Mesenchymal stem cell (in vitro differentiated cells and primary cell): ENCODE data around the gene KCNK4.

Source experiments
- DNase-seq: peaks from one replicate; pipeline ENCODE4 v3.0.0-alpha.2; 2013
- H2AFZ ChIP-seq: one replicate; pipeline ENCODE4 v1.6.1; 2013; ENCODE audit warnings: low read depth, mild to moderate bottlenecking, control low read depth, inconsistent platforms, low read length, moderate library complexity
- H2AK5ac ChIP-seq: 2 replicates; pipeline ENCODE4 v1.6.1; 2013; ENCODE audit warnings: low read length, moderate library complexity, mild to moderate bottlenecking, inconsistent platforms; ENCODE audit not compliant: severe bottlenecking
- H2BK120ac ChIP-seq: one replicate; pipeline ENCODE4 v1.6.1; 2013; ENCODE audit warnings: low read depth, mild to moderate bottlenecking, inconsistent platforms, low read length, moderate library complexity
- H2BK12ac ChIP-seq, 2 experiments: one replicate each; pipeline ENCODE4 v1.6.1; 2013; ENCODE audit warnings: inconsistent platforms in 2 of 2, low read length in 2 of 2, mild to moderate bottlenecking in 2 of 2, moderate library complexity in 2 of 2, control low read depth in 1 of 2
- H2BK15ac ChIP-seq: one replicate; pipeline ENCODE4 v1.6.1; 2013; ENCODE audit warnings: mild to moderate bottlenecking, low read depth, inconsistent platforms; ENCODE audit not compliant: poor library complexity, severe bottlenecking
- H2BK5ac ChIP-seq: 2 replicates; pipeline ENCODE4 v1.6.1; 2013; ENCODE audit warnings: low read depth, mild to moderate bottlenecking, low read length, control low read depth, inconsistent platforms; ENCODE audit not compliant: poor library complexity, severe bottlenecking
- H3K14ac ChIP-seq, 2 experiments: one replicate each; pipeline ENCODE4 v1.6.1; 2013; ENCODE audit warnings: inconsistent platforms in 2 of 2, low read length in 2 of 2, control low read depth in 1 of 2, mild to moderate bottlenecking in 1 of 2, moderate library complexity in 1 of 2
- H3K18ac ChIP-seq, 2 experiments: one replicate each; pipeline ENCODE4 v1.6.1; 2013; ENCODE audit warnings: inconsistent platforms in 2 of 2, low read length in 2 of 2, control low read depth in 1 of 2, low read depth in 1 of 2, mild to moderate bottlenecking in 1 of 2
- H3K23ac ChIP-seq, 2 experiments: one replicate each; pipeline ENCODE4 v1.6.1; 2013; ENCODE audit warnings: inconsistent platforms in 2 of 2, low read length in 2 of 2, mild to moderate bottlenecking in 2 of 2, moderate library complexity in 2 of 2, control low read depth in 1 of 2
- H3K27ac ChIP-seq: 2 replicates; pipeline ENCODE4 v1.5.1; 2013; ENCODE audit warnings: mild to moderate bottlenecking, moderate library complexity, low read length, control low read depth, inconsistent platforms; ENCODE audit not compliant: poor library complexity, severe bottlenecking
- H3K27me3 ChIP-seq, 2 experiments: 2 replicates each; pipeline versions ENCODE4 v1.6.1 to v1.7.0; 2013; ENCODE audit warnings: low read length in 2 of 2, mild to moderate bottlenecking in 2 of 2, moderate library complexity in 2 of 2, control low read depth in 1 of 2, inconsistent platforms in 1 of 2; ENCODE audit not compliant: control insufficient read depth in 1 of 2, insufficient read depth in 1 of 2
- H3K36me3 ChIP-seq, 2 experiments: 2 replicates each; pipeline versions ENCODE4 v1.6.1 to v1.7.0; 2013; ENCODE audit warnings: low read length in 2 of 2, control low read depth in 1 of 2, inconsistent platforms in 1 of 2, low read depth in 1 of 2, mild to moderate bottlenecking in 1 of 2; ENCODE audit not compliant: insufficient read depth in 2 of 2, control insufficient read depth in 1 of 2
- H3K4ac ChIP-seq, 2 experiments: one replicate each; pipeline ENCODE4 v1.6.1; 2013; ENCODE audit warnings: inconsistent platforms in 2 of 2, low read length in 2 of 2, mild to moderate bottlenecking in 2 of 2, moderate library complexity in 2 of 2, control low read depth in 1 of 2, low read depth in 1 of 2
- H3K4me1 ChIP-seq: 2 replicates; pipeline ENCODE4 v1.6.1; 2013; ENCODE audit warnings: low read depth, low read length, control low read depth; ENCODE audit not compliant: control insufficient read depth, insufficient read depth
- H3K4me2 ChIP-seq: 2 replicates; pipeline ENCODE4 v1.6.1; 2013; ENCODE audit warnings: low read length, mild to moderate bottlenecking, inconsistent platforms; ENCODE audit not compliant: poor library complexity, severe bottlenecking
- H3K4me3 ChIP-seq, 2 experiments: 2 replicates each; pipeline versions ENCODE4 v1.5.1 to v1.7.0; 2013; ENCODE audit warnings: low read length in 2 of 2, mild to moderate bottlenecking in 2 of 2, control low read depth in 1 of 2, low read depth in 1 of 2; ENCODE audit not compliant: insufficient read depth in 1 of 2
- H3K79me1 ChIP-seq: replicated peaks from 2 replicates; pipeline ENCODE4 v1.6.1; 2013; ENCODE audit warnings: mild to moderate bottlenecking, control low read depth, low read length, inconsistent platforms; ENCODE audit not compliant: poor library complexity, severe bottlenecking
- H3K9ac ChIP-seq: 2 replicates; pipeline ENCODE4 v1.7.0; 2013; ENCODE audit warnings: mild to moderate bottlenecking, low read length, moderate library complexity
- H3K9me3 ChIP-seq: 2 replicates; pipeline ENCODE4 v1.7.0; 2013; ENCODE audit warnings: mild to moderate bottlenecking, low read length; ENCODE audit not compliant: control insufficient read depth
- H4K8ac ChIP-seq: one replicate; pipeline ENCODE4 v1.6.1; 2013; ENCODE audit warnings: inconsistent platforms, mild to moderate bottlenecking, low read length, moderate library complexity
- H4K91ac ChIP-seq: one replicate; pipeline ENCODE4 v1.6.1; 2013; ENCODE audit warnings: mild to moderate bottlenecking, low read length, inconsistent platforms
- WGBS: methylation state at CpG from one replicate; pipeline ENCODE4 v1.1.7; 2013; ENCODE audit warnings: mixed read lengths; 5-methylcytosine and 5-hydroxymethylcytosine counted together

Gene KCNK4

GRCh38 chr11:64337538-64338249 lies 46.6 kb downstream of the KCNK4 start:
- H3K4me2 ChIP-seq = no peak overlapping the region
- DNase-seq = no peak
- H3K23ac ChIP-seq = no peak overlapping the region
- peak overlapping the region; percentile 16 for H4K8ac ChIP-seq
- no peak overlapping the region for H2BK15ac ChIP-seq
- H3K27ac ChIP-seq = no peak overlapping the region
- H3K4me1 ChIP-seq = peaks cover 19% of the 10 kb centered on the region
- 90% methylated on average over 7 of the region's 8 CpGs for WGBS
- no peak overlapping the region for H3K4me3 ChIP-seq
- H3K9ac ChIP-seq = no peak overlapping the region
- no peak overlapping the region for H3K18ac ChIP-seq
- H2AFZ ChIP-seq = no peak overlapping the region
- no peak overlapping the region for H4K91ac ChIP-seq
- H3K9me3 ChIP-seq = no peaks in the 10 kb centered on the region
- H3K36me3 ChIP-seq = no peaks in the 10 kb centered on the region
- peaks cover 0 to 13% of the 10 kb centered on the region in 2 experiments for H3K27me3 ChIP-seq
- H2AK5ac ChIP-seq = no peak overlapping the region
- no peak overlapping the region for H2BK5ac ChIP-seq
- no peak overlapping the region for H2BK120ac ChIP-seq
- no peak overlapping the region for H3K4ac ChIP-seq
- no peaks in the 10 kb centered on the region for H3K79me1 ChIP-seq
- H2BK12ac ChIP-seq = no peak overlapping the region
- no peak overlapping the region for H3K14ac ChIP-seq

- H3K4me3 ChIP-seq = no peak overlapping the region
- H2AFZ ChIP-seq = no peak overlapping the region
- H3K27me3 ChIP-seq = peaks cover 0 to 13% of the 10 kb centered on the region in 2 experiments
- H2BK5ac ChIP-seq = no peak overlapping the region
- DNase-seq = no peak
- no peaks in the 10 kb centered on the region for H3K36me3 ChIP-seq
- H3K4me2 ChIP-seq = no peak overlapping the region
- H2BK12ac ChIP-seq = no peak overlapping the region
- H3K18ac ChIP-seq = no peak overlapping the region
- H3K4me1 ChIP-seq = peaks cover 24% of the 10 kb centered on the region
- H2BK120ac ChIP-seq = no peak overlapping the region
- no peak overlapping the region for H3K27ac ChIP-seq
- no peak overlapping the region for H3K4ac ChIP-seq
- H3K14ac ChIP-seq = no peak overlapping the region
- H3K9me3 ChIP-seq = no peaks in the 10 kb centered on the region
- H3K23ac ChIP-seq = no peak overlapping the region
- H4K8ac ChIP-seq = no peak overlapping the region
- H3K9ac ChIP-seq = no peak overlapping the region
- H3K79me1 ChIP-seq = no peaks in the 10 kb centered on the region
- 91% methylated on average over 8 of the region's 8 CpGs for WGBS
- peak overlapping the region; percentile 47 for H2AK5ac ChIP-seq
- H4K91ac ChIP-seq = no peak overlapping the region
- no peak overlapping the region for H2BK15ac ChIP-seq
These were observed 47.6 kb downstream of the KCNK4 start for GRCh38 chr11:64338716-64339115.

GRCh38 chr11:64339286-64339685 lies 48.2 kb downstream of the KCNK4 start:
- no peaks in the 10 kb centered on the region for H3K9me3 ChIP-seq
- no peak overlapping the region for H2BK5ac ChIP-seq
- H3K4me1 ChIP-seq = peaks cover 24% of the 10 kb centered on the region
- H2BK12ac ChIP-seq = no peak overlapping the region
- H3K27me3 ChIP-seq = peaks cover 0 to 13% of the 10 kb centered on the region in 2 experiments
- no peak overlapping the region for H3K23ac ChIP-seq
- no peak overlapping the region for H3K4ac ChIP-seq
- H4K91ac ChIP-seq = no peak overlapping the region
- H3K36me3 ChIP-seq = no peaks in the 10 kb centered on the region
- H2BK120ac ChIP-seq = no peak overlapping the region
- H2AFZ ChIP-seq = no peak overlapping the region
- no peak for DNase-seq
- no peaks in the 10 kb centered on the region for H3K79me1 ChIP-seq
- no peak overlapping the region for H3K18ac ChIP-seq
- H3K4me2 ChIP-seq = no peak overlapping the region
- H3K14ac ChIP-seq = no peak overlapping the region
- H2AK5ac ChIP-seq = no peak overlapping the region
- H3K9ac ChIP-seq = no peak overlapping the region
- 70% methylated on average over 2 of the region's 4 CpGs for WGBS
- H4K8ac ChIP-seq = no peak overlapping the region
- H2BK15ac ChIP-seq = no peak overlapping the region
- no peak overlapping the region for H3K4me3 ChIP-seq
- no peak overlapping the region for H3K27ac ChIP-seq

- H2BK5ac ChIP-seq = no peak within 1 kb of the TSS
- H2BK15ac ChIP-seq = no peak within 1 kb of the TSS
- no peaks in the 10 kb centered on the region for H3K9me3 ChIP-seq
- no peaks in the 10 kb centered on the region for H3K79me1 ChIP-seq
- no peak within 1 kb of the TSS for H2BK120ac ChIP-seq
- no peak for DNase-seq
- no peak within 1 kb of the TSS for H2AFZ ChIP-seq
- no peak within 1 kb of the TSS for H2AK5ac ChIP-seq
- peaks cover 21% of the 10 kb centered on the region for H3K4me1 ChIP-seq
- no peak within 1 kb of the TSS for H3K4me3 ChIP-seq
- 90% methylated on average over 16 of the region's 16 CpGs for WGBS
- H3K27me3 ChIP-seq = peaks cover 0 to 13% of the 10 kb centered on the region in 2 experiments
- no peaks in the 10 kb centered on the region for H3K36me3 ChIP-seq
- peak within 1 kb of the TSS; percentile 4 for H4K91ac ChIP-seq
- H3K4me2 ChIP-seq = no peak within 1 kb of the TSS
- no peak within 1 kb of the TSS for H3K4ac ChIP-seq
- H3K14ac ChIP-seq = no peak within 1 kb of the TSS
- no peak within 1 kb of the TSS for H3K27ac ChIP-seq
- no peak within 1 kb of the TSS for H3K23ac ChIP-seq
- no peak within 1 kb of the TSS for H4K8ac ChIP-seq
- H3K9ac ChIP-seq = no peak within 1 kb of the TSS
- H3K18ac ChIP-seq = peak within 1 kb of the TSS in 1 of 2 experiments; percentile 14
- no peak within 1 kb of the TSS for H2BK12ac ChIP-seq
These were observed 48.8 kb downstream of the KCNK4 start, which contains the start of gene CCDC88B for GRCh38 chr11:64339754-64340408. Gene CCDC88B (plus strand): TSS chr11:64340204. CDS start chr11:64340267, 63 bp downstream.
